ENCODE data around the gene CBARP.

DNA sequence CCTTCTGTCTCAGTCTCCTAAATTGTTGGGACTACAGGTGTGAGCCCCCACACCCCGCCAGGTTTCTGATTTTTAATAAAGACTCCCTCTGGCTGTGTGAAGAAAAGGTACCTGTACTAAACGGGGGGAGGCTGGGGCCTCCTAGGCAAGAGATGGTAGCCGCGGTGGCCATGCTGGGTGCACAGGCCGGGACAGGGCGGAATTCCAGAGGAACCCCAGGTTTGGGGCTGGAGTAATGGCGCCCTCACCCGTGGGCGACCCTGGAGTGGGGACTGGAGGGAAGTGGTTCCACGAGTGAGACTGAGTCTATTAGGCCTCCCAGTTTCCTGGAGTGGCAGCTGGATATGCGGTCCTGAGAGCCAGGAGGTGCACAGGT is 1.6 kb upstream of the CBARP start:
- TF ChIP-seq, protein P1, sequence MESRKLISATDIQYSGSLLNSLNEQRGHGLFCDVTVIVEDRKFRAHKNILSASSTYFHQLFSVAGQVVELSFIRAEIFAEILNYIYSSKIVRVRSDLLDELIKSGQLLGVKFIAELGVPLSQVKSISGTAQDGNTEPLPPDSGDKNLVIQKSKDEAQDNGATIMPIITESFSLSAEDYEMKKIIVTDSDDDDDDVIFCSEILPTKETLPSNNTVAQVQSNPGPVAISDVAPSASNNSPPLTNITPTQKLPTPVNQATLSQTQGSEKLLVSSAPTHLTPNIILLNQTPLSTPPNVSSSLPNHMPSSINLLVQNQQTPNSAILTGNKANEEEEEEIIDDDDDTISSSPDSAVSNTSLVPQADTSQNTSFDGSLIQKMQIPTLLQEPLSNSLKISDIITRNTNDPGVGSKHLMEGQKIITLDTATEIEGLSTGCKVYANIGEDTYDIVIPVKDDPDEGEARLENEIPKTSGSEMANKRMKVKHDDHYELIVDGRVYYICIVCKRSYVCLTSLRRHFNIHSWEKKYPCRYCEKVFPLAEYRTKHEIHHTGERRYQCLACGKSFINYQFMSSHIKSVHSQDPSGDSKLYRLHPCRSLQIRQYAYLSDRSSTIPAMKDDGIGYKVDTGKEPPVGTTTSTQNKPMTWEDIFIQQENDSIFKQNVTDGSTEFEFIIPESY (IDR thresholded peaks at IDR 0.05): no peak
- TF ChIP-seq HNF4G (IDR thresholded peaks at IDR 0.05): no peak

Data from liver (tissue), 2 donors.